ENCODE data around the gene MRNIP. TPM values are rescaled to one million over a fixed set of nuclear protein-coding genes. Genes with fewer than 3 reads are reported as not detected.

Gene MRNIP
- total and polyA plus RNA-seq, 12 donors, result 6.6 to 45.1 (median 12.7) TPM

DNA sequence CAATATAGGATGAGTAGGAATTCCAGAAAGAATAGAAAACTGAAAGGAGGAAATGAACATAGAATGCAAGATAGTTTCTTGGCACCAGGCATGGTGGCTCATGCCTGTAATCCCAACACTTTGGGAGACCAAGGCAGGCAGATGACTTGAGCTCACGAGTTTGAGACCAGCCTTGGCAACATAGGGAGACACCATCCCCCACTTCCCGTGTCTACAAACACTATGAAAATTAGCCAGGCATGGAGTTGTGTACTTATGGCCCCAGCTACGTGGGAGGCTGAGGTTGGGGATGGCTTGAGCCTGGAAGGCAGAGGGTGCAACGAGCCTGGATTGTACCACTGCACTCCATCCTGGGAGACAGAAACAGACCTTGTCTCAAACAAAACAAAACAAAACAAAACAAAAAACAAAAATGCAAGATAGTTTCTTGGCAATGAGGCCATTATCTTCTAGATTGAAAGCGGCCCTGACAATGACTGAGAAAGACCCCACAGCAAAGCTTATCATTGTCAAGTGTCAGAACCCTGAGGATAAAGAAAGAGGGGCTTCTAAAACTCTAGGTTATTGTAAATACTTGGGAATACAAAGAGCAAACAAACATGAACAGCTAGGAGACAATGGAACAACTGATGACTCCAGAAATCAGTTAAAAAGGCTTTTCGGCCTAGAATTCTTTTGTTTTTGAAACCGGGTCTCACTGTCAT lies 28.7 kb downstream of the MRNIP start:
- H3K36me3 ChIP-seq, result peaks cover 16 to 97% (median 83%) of the 10 kb centered on the region in 9 donors
- no peaks in the 10 kb centered on the region for H3K27me3 ChIP-seq
- no peak for DNase-seq

GRCh38 chr5:179828756-179829421 lies 29.7 kb downstream of the MRNIP start:
- TF ChIP-seq, protein P1, sequence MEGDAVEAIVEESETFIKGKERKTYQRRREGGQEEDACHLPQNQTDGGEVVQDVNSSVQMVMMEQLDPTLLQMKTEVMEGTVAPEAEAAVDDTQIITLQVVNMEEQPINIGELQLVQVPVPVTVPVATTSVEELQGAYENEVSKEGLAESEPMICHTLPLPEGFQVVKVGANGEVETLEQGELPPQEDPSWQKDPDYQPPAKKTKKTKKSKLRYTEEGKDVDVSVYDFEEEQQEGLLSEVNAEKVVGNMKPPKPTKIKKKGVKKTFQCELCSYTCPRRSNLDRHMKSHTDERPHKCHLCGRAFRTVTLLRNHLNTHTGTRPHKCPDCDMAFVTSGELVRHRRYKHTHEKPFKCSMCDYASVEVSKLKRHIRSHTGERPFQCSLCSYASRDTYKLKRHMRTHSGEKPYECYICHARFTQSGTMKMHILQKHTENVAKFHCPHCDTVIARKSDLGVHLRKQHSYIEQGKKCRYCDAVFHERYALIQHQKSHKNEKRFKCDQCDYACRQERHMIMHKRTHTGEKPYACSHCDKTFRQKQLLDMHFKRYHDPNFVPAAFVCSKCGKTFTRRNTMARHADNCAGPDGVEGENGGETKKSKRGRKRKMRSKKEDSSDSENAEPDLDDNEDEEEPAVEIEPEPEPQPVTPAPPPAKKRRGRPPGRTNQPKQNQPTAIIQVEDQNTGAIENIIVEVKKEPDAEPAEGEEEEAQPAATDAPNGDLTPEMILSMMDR (IDR thresholded peaks at IDR 0.05), result no peak
- H3K27me3 ChIP-seq, result no peaks in the 10 kb centered on the region
- DNase-seq (no peak), ATAC-seq (no peak)
- no peaks in the 10 kb centered on the region for H3K9me3 ChIP-seq
- peaks cover 0 to 75% (median 27%) of the 10 kb centered on the region in 9 donors for H3K4me1 ChIP-seq
- 84 to 96% methylated on average over 3 of the region's 3 CpGs for WGBS, 2 donors
- no peak overlapping the region for H3K4me3 ChIP-seq
- H3K27ac ChIP-seq, result peak overlapping the region in 4 of 10 donors; percentile 14 to 55 (median 36)
- intact Hi-C loops (cut with DNase I), result loop anchor here in 1 of 10 donors (10.0 kb wide), 1 partner anchor 76 kb away; the partner anchor contains the start of gene TBC1D9B
- peaks cover 16 to 100% (median 93%) of the 10 kb centered on the region in 9 donors for H3K36me3 ChIP-seq

More for the DNA sequence above, 28.7 kb downstream of the MRNIP start:
- peak overlapping the region in 3 of 10 donors; percentile 15 to 30 (median 21) for H3K27ac ChIP-seq
- H3K4me1 ChIP-seq, result peaks cover 0 to 65% (median 19%) of the 10 kb centered on the region in 9 donors
- no peaks in the 10 kb centered on the region for H3K9me3 ChIP-seq
- 82 to 84% methylated on average over 7 of the region's 7 CpGs for WGBS, 2 donors
- intact Hi-C loops (cut with DNase I), result loop anchor here in 1 of 10 donors (10.0 kb wide), 1 partner anchor 75 kb away; the partner anchor contains the start of gene TBC1D9B
- H3K4me3 ChIP-seq, result no peak overlapping the region
- TF ChIP-seq, protein P1 (IDR thresholded peaks at IDR 0.05), result no peak
- ATAC-seq, result no peak

DNA sequence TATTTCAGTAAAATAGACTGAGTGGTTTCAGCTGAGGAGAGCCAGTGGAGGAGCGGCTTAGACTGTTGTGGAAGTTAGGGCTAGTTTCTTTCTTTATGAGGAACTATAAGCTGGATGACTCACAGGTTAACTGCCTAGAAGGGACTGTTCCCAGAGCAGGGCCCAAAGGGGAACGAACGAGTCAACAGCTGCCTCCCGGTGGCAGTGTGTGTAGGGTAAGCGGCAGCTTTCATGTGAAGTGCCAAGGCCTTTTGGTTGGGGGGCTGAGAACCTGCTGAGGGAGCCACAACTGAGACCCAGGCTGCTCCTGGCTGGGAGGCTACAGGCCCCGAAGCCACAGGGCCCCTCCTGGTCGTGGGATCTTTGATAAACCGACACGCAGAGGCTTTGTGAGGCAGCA lies 30.9 kb downstream of the MRNIP start:
- H3K27ac ChIP-seq, result peak overlapping the region in 3 of 10 donors; percentile 29 to 51 (median 50)

More for the DNA sequence above, 30.9 kb downstream of the MRNIP start:
- Histone ChIP-seq H3K27me3 (no peaks in the 10 kb centered on the region), H3K4me1 (peaks cover 4 to 86% (median 39%) of the 10 kb centered on the region in 9 donors), H3K4me3 (no peak overlapping the region), H3K36me3 (peaks cover 8 to 100% (median 93%) of the 10 kb centered on the region in 9 donors), H3K9me3 (no peaks in the 10 kb centered on the region)
- ATAC-seq (peak in 3 of 8 donors; percentile 10 to 55 (median 15)), DNase-seq (no peak)
- TF ChIP-seq, protein P1 (IDR thresholded peaks at IDR 0.05), result peak in 1 of 9 donors; percentile 7
- WGBS, 2 donors, result 63% methylated on average over 9 of the region's 9 CpGs
- intact Hi-C loops (cut with DNase I), result loop anchor here in 1 of 10 donors (10.0 kb wide), 1 partner anchor 77 kb away; the partner anchor contains the start of gene TBC1D9B
